NB4 (cell line): Measurements from ENCODE around the gene DGKE.

Experiments used
- DNase-seq: peaks from one replicate; pipeline ENCODE4 v3.0.0; 2010; ENCODE audit warnings: low read depth
- H3K4me3 ChIP-seq: one replicate; pipeline ENCODE4 v1.5.1; 2011; ENCODE audit warnings: mild to moderate bottlenecking, low read depth, low read length, moderate library complexity
- CTCF ChIP-seq: IDR thresholded peaks from one replicate; pipeline ENCODE4 v1.5.1; 2012; ENCODE audit warnings: low read depth, low read length
- MAX ChIP-seq: IDR thresholded peaks from 2 replicates; pipeline ENCODE4 v1.6.1; 2011; ENCODE audit warnings: low read depth, low read length
- MYC ChIP-seq: IDR thresholded peaks from 2 replicates; pipeline ENCODE4 v1.6.1; 2011; ENCODE audit warnings: low read depth, low read length
- POLR2A ChIP-seq: IDR thresholded peaks from 2 replicates; pipeline ENCODE4 v1.6.1; 2011; ENCODE audit warnings: mild to moderate bottlenecking; ENCODE audit not compliant: insufficient read length; ENCODE audit errors: extremely low read depth

DGKE gene

GRCh38 chr17:56880571-56880970 is 46.6 kb downstream of the DGKE start:
- no peak for DNase-seq
- TF ChIP-seq MAX = no peak

GRCh38 chr17:56881685-56882295 is 47.8 kb downstream of the DGKE start:
- no peak for DNase-seq
- H3K4me3 ChIP-seq = no peak overlapping the region
- TF ChIP-seq POLR2A = no peak
- no peak for TF ChIP-seq MYC
- TF ChIP-seq MAX = no peak
- no peak for TF ChIP-seq CTCF

More at GRCh38 chr17:56880571-56880970, 46.6 kb downstream of the DGKE start:
- no peak overlapping the region for H3K4me3 ChIP-seq

- TF ChIP-seq MAX (no peak), MYC (no peak), CTCF (no peak), POLR2A (no peak)
- no peak overlapping the region for H3K4me3 ChIP-seq
- DNase-seq = no peak
Measured at GRCh38 chr17:56883616-56884015, 49.7 kb downstream of the DGKE start.

- TF ChIP-seq MYC (no peak), MAX (no peak), POLR2A (no peak), CTCF (no peak)
Measured at GRCh38 chr17:56884483-56885311, 50.7 kb downstream of the DGKE start.

GRCh38 chr17:56885312-56885657 is 51.3 kb downstream of the DGKE start:
- DNase-seq = no peak
- TF ChIP-seq MAX (no peak), CTCF (no peak), MYC (no peak), POLR2A (no peak)
- no peak overlapping the region for H3K4me3 ChIP-seq

More at GRCh38 chr17:56884483-56885311, 50.7 kb downstream of the DGKE start:
- no peak for DNase-seq
- no peak overlapping the region for H3K4me3 ChIP-seq

GRCh38 chr17:56886288-56886731 is 52.4 kb downstream of the DGKE start:
- no peak for DNase-seq
- no peak overlapping the region for H3K4me3 ChIP-seq
- no peak for TF ChIP-seq CTCF
- no peak for TF ChIP-seq MYC
- no peak for TF ChIP-seq MAX
- TF ChIP-seq POLR2A = no peak
